NCI-H69 (cell line): ENCODE results near the gene MRPL38.
"Not testable (repeated sequence)": the region's sequence is repeated elsewhere in the genome, so short reads cannot be mapped to it uniquely, and the experiment has no call there.

Experiments used
- DNase-seq: peaks from one replicate; lab custom pipeline; 2025; lab: John Stamatoyannopoulos, UW

Gene MRPL38

DNA sequence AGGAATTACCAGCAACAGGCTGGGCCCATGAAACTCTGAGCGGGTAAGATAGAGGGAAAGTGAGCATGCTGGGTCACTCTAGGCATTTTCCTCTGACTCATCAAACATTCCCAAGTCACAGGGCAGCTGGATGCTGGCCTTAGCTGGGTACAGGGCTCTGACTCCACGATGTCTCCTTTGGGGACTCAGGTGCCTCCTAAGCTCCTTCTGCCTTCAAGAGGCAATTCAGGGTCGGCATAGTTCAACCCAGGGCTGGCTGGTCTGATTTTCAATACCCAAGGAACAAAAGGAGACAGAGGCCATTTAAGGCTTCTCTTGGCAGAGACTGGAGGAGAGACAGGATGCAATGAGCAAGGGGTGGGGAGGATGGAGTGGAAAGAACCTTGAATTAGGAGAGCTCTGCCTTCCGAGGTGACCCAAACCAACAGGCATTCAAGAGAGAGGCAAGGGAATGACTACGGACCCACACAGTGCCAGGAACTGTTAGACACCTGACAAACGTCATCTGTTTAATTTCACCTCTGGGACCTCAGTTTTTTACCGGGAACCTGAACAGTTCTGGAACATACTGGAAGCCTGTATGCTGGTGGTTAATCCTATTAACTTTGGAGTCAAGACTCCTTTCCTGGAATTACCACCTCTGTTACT lies 50.5 kb downstream of the MRPL38 start:
- no peak for DNase-seq

DNA sequence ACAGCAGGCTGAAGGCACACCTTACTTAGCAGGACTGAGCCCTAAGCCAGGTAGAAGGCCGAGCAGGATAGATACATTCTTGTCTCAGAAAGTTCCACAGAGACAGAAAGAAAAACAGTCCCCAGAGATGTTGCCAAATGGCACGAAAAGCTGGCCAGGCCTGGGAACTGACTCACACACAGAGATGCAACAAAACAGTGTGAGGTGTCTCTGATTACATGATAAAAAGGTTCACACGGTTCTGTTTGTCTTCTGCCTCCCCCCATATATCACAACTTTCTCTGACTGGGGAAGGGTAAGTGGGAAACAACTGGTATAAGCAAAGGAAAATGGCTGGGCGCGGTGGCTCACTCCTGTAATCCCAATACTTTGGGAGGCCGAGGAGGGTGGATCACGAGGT lies 51.3 kb downstream of the MRPL38 start:
- DNase-seq, result no peak

DNA sequence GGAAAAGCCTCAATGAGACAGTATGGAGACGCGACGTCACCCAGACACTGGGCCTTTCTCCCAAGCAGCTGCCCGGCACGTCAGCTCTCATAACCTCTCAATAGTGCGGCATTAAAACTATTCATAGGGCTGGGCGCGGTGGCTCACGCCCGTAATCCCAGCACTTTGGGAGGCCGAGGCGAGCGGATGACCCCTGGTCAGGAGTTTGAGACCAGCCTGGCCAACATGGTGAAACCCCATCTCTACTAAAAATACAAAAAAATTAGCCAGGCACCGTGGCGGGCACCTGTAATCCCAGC lies 53.0 kb downstream of the MRPL38 start:
- DNase-seq, result not testable (repeated sequence)

DNA sequence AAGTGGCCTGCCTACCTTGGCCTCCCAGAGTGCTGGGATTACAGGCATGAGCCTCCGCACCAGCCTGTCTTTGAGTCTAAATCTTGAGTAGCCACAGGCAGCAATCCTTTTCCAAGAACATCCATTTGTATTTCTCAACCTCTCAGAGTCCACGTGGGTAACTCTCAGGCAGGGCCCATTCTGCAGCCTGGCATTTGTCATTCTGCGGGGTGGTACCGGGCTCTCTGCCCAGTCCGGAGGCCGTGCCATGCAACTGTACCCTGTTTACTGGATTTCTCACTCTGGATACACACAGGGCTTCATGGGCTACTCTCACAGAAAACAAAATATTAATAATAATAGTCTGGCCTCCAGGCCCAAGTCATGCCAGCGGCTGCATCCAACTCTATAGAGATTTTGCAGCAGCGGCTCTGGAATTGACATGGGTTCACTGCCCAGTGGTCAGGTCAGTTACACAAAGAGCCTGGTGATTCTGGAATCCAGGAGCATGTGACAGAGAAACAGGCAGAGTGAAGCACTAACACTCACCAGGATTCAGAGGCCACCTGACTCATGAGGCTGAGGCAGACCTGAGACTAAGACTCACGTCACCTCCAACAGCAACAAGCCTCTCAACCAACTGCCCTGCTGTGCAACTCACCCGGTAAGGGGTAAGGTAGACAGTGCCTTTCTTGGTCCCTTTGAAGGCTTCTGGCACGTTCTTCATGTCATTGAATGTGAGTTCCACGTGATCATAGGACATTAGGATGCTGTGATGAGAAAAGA lies 53.6 kb downstream of the MRPL38 start:
- DNase-seq, result no peak

DNA sequence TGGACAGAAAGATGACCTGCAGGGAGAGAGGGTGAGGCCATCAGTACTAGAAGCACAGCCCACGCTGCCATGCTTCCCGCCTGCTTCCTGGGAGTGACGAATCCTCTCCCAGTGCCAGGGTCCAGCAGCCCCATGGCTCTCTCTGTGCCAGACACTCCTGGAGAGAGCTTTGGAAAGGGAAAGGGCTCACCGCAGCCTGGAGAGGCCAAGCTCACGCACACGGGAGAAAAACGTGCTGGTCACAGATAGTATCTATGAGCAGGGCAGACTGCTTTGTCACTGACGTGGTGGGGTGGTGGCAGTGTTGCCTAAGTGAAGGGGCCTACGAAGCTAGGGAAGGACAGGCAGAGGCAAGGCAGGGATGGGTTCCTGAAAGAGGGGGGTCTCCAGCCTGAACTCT lies 55.0 kb downstream of the MRPL38 start:
- no peak for DNase-seq

DNA sequence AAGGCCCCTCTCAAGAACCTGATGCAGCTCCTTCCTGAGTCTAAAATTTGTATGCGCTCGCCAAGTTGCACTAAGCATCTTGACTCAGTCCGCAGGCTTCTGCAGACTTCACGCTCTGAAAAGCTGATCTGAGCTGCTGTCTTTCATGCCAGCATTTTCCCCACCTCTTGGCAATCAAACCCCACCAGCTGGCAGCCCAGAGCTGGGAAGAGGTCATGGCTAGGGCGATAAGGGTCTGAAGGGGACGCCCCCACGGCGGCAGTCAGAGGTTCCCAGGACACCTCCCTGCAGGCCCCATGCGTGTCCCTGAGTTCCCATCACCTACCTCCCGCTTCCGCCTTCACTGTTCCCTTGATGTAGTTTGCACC lies 55.4 kb downstream of the MRPL38 start:
- DNase-seq, result no peak
